Measurements from ENCODE around the gene ORAI3.

ORAI3 gene

DNA sequence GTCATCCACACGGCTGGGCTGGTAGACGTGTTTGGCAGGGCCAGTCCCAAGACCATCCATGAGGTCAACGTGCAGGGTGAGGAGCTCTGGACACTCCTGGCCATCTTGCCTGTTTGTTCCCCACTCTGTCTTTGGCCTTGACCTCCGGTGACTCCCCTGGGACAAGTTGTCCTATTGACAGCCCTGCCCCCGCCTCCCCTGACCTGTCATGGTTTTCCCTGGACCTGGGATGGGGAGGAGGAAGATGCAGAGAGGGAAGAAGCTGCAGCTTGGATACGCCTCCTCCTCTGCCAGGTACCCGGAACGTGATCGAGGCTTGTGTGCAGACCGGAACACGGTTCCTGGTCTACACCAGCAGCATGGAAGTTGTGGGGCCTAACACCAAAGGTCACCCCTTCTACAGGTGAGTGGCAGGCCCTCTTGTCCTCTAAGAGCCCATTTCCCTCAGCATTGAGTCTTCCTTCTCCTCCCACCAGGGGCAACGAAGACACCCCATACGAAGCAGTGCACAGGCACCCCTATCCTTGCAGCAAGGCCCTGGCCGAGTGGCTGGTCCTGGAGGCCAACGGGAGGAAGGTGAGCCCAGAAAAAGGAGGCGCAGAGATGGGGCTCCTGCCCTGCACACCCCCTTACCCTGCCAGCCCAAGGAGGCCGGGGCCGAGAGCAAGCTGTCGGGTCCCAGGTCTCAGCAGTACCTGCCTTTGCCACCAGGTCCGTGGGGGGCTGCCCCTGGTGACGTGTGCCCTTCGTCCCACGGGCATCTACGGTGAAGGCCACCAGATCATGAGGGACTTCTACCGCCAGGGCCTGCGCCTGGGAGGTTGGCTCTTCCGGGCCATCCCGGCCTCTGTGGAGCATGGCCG is 37.5 kb downstream of the ORAI3 start:
- no peak for DNase-seq (ENCODE audit: low read depth)
- TF ChIP-seq, protein P1, sequence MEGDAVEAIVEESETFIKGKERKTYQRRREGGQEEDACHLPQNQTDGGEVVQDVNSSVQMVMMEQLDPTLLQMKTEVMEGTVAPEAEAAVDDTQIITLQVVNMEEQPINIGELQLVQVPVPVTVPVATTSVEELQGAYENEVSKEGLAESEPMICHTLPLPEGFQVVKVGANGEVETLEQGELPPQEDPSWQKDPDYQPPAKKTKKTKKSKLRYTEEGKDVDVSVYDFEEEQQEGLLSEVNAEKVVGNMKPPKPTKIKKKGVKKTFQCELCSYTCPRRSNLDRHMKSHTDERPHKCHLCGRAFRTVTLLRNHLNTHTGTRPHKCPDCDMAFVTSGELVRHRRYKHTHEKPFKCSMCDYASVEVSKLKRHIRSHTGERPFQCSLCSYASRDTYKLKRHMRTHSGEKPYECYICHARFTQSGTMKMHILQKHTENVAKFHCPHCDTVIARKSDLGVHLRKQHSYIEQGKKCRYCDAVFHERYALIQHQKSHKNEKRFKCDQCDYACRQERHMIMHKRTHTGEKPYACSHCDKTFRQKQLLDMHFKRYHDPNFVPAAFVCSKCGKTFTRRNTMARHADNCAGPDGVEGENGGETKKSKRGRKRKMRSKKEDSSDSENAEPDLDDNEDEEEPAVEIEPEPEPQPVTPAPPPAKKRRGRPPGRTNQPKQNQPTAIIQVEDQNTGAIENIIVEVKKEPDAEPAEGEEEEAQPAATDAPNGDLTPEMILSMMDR (conservative IDR thresholded peaks at IDR 0.05; ENCODE audit: low read length): no peak
- peak overlapping the region; percentile 73 for H3K4me3 ChIP-seq (ENCODE audit: low read length)

DNA sequence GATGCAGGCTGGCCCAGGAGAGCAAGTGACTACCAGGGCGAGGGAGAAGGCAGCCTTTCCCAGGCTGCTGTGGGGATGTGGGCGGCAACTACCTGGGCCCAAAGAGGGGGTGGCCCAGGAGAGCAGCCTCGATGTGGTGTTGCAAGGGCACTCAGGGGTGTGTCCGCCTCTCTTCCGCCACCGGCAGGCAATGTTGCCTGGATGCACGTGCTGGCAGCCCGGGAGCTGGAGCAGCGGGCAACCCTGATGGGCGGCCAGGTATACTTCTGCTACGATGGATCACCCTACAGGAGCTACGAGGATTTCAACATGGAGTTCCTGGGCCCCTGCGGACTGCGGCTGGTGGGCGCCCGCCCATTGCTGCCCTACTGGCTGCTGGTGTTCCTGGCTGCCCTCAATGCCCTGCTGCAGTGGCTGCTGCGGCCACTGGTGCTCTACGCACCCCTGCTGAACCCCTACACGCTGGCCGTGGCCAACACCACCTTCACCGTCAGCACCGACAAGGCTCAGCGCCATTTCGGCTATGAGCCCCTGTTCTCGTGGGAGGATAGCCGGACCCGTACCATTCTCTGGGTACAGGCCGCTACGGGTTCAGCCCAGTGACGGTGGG is 38.8 kb downstream of the ORAI3 start:
- H3K4me3 ChIP-seq (ENCODE audit: low read length): no peak overlapping the region
- TF ChIP-seq, protein P1 (conservative IDR thresholded peaks at IDR 0.05; ENCODE audit: low read length): no peak
- DNase-seq (ENCODE audit: low read depth): no peak

DNA sequence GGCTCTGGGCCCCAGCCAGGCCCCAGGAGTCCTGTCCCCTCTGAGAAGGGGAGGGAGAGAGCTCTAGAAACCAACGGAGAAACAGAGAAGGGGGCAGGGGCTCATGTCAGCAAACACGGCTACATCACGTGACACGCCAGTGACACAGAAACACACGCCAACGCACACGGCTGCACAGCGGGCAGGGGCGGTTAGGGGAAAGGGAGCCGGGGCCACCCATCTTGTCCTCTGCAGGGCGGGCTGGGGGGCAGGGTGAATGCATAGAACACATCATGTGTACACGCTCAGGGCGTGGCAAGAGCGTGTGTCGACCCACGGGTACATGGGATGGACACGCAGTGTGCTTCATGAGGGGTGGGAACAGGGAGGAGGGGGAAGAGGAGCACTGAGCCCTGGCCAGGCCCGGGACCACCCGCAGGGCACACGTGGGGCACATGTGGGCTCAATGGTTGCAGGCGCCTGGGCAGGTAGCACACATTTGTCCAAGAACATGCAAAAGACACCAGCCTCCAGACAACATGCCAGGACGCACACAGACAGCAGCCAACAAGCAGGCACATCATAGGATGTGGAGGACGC is 40.7 kb downstream of the ORAI3 start:
- TF ChIP-seq, protein P1 (conservative IDR thresholded peaks at IDR 0.05; ENCODE audit: low read length): no peak
- no peak overlapping the region for H3K4me3 ChIP-seq (ENCODE audit: low read length)
- DNase-seq (ENCODE audit: low read depth): no peak

DNA sequence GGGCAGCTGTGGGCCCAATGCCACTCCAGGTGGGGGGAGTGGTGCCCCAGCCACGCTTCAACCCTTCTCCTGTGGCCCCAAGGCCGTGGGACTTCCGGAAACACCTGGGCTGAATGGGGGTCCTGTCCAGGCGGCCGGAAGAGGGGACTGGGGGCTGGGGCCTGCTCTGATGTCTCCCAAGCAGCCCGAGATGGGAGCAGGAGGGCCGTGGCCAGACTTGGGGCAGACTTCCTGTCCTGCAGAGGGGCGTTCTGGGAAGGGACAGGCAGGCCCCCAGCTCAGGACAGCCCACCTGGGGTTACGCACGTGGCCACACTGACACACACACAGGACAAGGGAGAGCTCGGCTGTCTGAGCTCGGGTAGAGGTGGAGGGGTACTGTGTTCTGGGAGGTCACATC is 41.2 kb downstream of the ORAI3 start:
- TF ChIP-seq, protein P1 (conservative IDR thresholded peaks at IDR 0.05; ENCODE audit: low read length): no peak
- no peak for DNase-seq (ENCODE audit: low read depth)
- H3K4me3 ChIP-seq (ENCODE audit: low read length): no peak overlapping the region

DNA sequence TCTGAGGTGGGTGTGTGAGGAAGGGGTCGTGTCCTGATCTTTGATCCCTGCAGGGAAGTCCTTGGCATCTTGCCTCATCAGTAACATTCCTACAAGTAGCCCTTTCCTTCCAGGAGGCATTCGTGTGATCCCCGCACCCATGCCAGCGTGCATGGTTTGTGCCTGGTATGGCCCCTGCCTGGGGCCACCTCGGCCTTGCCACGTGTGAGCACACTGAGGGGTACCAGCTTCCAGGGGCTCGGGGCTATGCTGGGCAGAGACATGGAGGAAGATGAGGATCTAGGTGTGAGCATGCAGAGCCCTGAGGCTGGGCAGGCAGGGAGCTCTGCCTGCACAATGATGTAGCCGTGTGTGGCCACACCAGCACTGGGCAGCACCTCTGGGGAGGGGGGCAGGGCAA is 42.2 kb downstream of the ORAI3 start:
- TF ChIP-seq, protein P1 (conservative IDR thresholded peaks at IDR 0.05; ENCODE audit: low read length): no peak
- no peak overlapping the region for H3K4me3 ChIP-seq (ENCODE audit: low read length)
- no peak for DNase-seq (ENCODE audit: low read depth)

DNA sequence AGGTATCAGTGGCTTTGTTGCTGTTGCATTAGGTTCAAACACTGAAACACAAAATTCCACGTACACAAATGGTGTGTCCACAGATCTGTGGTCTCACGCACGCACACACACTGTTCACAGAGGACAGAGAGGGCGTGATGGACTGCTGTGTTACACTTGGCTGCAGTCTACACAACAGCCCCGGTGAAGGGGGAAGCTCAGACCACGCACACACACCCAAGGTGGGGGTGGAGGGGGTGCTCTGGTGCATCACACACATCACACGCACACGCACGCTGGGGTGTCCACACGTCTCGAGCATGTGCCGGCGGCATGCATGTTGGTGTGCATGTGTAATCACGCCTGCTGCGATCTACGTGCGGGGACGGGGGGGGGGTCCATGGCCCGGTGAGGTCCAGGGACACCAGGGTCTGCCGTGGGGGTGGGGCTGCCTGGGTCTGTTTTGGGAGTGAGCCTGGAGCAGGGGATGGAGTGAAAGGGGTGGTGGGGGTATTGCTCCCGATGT is 43.5 kb downstream of the ORAI3 start:
- no peak overlapping the region for H3K4me3 ChIP-seq (ENCODE audit: low read length)
- DNase-seq (ENCODE audit: low read depth): no peak
- TF ChIP-seq, protein P1 (conservative IDR thresholded peaks at IDR 0.05; ENCODE audit: low read length): no peak

Data from AG10803 (cell line).